ENCODE measurements around the gene SIDT2.
A peak's percentile ranks its signal among the peaks of the same experiment; 100 is the strongest.
"Not testable (repeated sequence)": the region's sequence is repeated elsewhere in the genome, so short reads cannot be mapped to it uniquely, and the experiment has no call there.

Gene SIDT2

DNA sequence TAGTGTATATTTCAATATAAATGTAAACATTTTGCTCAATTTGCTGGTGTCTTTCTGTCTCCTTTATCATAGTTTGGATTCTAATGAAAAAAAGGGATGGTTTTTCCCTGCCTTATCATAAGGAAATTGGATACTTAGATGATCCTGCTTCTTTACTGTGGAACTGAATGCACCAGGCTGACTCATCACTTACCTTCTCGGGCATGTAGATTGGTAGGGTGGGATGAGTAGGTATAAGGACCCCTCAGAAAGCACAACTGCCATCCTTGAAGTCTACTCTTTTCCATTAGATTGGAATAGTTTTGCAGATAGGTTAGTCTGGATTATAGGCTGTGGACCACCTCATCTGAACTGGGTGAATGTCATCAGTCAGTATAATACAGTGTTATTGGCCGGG, 7.5 kb upstream of the SIDT2 start:
- no peak overlapping the region for H3K27ac ChIP-seq
- no peak overlapping the region for H3K4me3 ChIP-seq

DNA sequence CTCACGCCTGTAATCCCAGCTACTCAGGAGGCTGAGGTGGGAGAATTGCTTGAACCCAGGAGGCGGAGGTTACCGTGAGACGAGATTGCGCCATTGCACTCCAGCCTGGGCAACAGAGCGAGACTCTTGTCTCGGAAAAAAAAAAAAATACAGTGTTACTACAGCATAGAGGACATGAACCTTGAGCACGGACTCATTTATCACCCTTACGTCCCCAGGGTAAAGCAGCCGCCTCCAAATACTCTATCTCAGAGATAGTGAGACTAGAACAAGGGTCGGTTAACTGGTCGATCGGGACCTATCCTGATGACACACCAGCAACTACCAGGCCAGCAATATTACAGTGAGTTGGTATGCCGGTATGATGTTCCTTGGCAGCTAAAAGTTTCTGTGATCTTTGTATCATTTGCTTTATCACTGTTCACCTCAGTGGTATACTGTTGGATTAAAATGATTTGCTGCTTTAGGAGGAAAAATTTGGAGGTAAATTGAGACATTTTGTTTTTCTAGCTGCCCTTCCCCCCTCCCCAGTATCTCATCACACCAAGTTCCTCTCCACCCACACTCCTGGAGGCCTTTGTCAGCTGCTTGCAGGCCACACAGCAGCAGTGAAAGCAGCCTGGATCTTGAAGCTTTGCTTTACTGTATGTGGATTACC, 7.0 kb upstream of the SIDT2 start:
- H3K4me3 ChIP-seq: no peak overlapping the region
- peak overlapping the region in 2 of 21 experiments; percentile 11 to 34 for H3K27ac ChIP-seq

DNA sequence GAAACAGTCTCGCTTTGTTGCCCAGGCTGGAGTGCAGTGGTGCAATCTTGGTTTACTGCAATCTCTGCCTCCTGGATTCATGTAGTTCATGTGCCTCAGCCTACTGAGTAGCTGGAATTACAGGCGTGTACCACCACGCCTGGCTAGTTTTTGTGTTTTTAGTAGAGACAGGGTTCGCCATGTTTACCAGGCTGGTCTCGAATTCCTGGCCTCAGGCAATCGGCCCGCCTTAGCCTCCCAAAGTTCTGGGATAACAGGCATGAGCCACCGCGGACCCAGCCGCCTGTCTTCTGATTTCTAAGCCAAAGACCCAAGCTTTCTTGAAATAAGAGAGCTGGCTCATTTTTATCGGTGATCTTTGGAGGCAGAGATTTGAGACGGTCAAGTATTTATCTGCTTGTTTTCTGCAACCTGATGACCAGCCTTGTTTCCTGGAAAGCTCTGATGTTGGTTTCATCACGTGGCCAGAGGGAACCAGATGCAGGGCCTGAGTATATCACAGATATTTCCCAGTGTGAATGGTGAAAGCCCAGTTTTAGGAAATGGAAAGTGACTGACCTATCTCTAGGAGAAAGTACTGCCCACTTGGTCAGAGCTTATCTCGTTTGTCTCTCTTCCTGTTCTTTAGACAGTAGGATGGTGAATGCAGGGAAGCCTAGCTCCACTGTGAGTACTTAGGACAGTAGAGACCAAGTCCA, 5.7 kb upstream of the SIDT2 start:
- Histone ChIP-seq H3K4me3 (no peak overlapping the region), H3K27ac (peak overlapping the region in 8 of 21 experiments; percentile 3 to 62 (median 34))

DNA sequence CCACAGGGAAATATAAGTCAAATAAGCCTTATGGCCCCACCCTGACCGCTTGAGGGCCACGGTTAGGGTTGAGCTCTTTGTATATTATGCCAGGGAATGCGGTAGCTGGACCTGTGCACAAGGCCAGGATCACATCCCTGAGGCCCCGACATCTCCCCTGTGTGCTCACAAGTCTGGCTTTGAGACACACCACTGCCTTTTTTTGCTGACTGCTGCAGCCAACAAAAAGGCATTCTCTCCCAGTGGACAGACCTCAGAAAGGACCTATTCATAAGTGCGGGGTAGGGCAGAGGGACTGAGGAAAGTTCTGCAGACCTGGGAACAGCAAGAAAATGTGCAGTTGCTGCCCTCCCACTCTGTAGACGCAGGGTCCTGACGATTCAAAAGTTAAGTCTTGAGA, 3.4 kb upstream of the SIDT2 start:
- Histone ChIP-seq H3K27ac (peak overlapping the region in 1 of 21 experiments; percentile 24), H3K4me3 (no peak overlapping the region)

DNA sequence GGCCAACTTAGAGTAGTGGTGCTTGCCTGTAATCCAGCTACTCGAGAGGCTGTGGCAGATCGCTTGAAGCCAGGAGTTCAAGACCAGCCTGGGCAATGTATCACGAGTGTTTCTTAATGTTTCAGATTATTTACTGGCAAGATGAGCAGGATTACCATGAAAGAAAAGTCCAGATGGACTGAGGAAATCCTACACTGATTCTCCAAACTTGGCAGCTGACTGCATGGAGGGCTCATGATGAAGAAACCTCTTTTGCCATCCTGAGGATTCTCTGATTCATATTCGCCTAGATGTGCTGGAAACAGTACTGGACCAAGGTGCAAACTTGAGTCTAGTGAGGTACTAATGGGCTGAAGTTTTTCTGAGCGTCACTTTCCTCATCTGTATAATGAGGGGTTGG, 2.8 kb upstream of the SIDT2 start:
- H3K27ac ChIP-seq: peak overlapping the region in 1 of 21 experiments; percentile 24

DNA sequence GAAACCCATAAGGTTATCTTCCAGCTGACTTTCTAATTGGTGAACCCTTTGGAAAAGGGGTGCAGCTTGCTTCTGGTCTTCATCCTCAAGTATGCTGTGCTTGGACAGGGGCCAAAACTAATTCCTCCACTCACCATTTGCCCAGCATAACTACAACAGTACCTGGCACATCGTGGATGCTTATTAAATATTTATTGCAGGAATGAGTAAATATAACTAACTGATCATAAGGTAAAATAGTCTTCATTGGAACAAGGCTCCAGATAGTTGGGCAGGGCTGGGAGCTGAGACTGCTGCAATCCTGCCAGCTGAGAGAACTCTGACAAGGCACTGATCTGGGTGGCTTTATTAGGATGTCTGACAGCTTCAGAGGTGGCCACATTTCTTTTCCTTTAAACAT, 2.4 kb upstream of the SIDT2 start:
- Histone ChIP-seq H3K27ac (no peak overlapping the region), H3K4me3 (no peak overlapping the region)

More for the DNA sequence above, 2.8 kb upstream of the SIDT2 start:
- H3K4me3 ChIP-seq: no peak overlapping the region

GRCh38 chr11:117177534-117178209, 871 bp upstream of the SIDT2 start:
- H3K27ac ChIP-seq: peak overlapping the region in 19 of 21 experiments; percentile 85 to 99 (median 95)
- H3K4me3 ChIP-seq: peak overlapping the region in 6 of 7 experiments; percentile 52 to 99 (median 92)

DNA sequence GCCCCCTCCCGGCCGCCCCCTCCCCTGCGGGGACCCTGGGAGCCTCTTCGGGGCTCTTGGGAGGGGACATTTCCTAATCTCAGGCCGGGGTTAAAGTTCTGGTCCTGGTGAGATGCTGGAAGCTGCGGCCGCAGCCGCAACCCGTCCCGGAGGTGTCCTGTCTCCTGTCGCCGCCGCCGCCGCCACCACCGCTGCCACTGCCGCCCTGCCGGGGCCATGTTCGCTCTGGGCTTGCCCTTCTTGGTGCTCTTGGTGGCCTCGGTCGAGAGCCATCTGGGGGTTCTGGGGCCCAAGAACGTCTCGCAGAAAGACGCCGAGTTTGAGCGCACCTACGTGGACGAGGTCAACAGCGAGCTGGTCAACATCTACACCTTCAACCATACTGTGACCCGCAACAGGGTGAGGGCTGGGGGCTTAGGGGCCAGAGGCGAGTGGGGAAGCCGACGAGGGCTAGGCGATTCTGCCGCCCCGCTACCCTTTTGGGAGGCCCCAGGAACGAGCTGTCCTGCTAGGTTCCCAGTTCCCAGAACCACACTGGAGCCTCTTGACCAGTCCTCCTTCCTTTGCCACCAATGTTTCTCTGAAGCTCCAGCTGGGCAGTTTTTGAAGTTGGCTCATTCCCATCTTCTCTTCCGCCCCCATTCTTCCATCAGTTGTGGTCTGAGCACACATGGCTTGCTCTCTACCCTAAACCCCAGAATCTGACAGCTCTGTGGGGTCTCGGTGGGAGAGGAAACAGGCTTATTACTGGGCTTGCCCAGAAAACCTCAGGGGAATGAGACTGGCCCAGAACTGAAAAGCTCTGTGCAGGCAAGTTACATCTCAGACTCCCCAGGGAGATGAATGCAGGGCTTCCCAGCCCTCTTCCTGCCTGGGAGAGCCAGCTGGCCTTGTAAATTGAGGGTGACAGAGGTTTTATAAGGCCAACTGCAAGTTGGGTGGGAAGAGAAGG, 781 bp downstream of the SIDT2 start:
- Histone ChIP-seq H3K4me3 (peak overlapping the region; percentile 52 to 99 (median 91)), H3K27ac (peak overlapping the region; percentile 48 to 99 (median 94))

DNA sequence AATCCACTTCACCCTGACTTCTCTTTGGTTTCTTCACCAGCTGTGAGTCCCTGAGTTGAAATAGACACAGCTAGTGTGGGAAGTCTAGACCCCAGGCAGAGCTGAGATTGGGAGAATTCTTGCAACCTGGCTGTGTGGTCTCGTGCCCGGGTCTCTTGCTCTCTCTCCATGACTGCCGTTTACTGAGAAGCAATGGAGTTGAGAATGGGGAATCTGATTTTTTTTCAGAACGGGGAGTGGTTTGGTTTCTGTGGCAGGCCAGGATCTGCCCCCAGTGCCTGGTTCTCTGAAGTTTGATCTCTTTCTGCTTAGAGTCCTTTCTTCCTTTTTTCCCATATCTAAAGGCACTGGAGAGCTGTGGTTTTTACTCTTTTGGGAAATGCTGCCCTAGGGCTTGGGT, 1.5 kb downstream of the SIDT2 start:
- peak overlapping the region in 6 of 7 experiments; percentile 52 to 99 (median 92) for H3K4me3 ChIP-seq
- peak overlapping the region in 20 of 21 experiments; percentile 48 to 99 (median 94) for H3K27ac ChIP-seq

GRCh38 chr11:117180661-117181585, 2.4 kb downstream of the SIDT2 start:
- Histone ChIP-seq H3K4me3 (no peak overlapping the region), H3K27ac (peak overlapping the region in 12 of 21 experiments; percentile 9 to 98 (median 94))

DNA sequence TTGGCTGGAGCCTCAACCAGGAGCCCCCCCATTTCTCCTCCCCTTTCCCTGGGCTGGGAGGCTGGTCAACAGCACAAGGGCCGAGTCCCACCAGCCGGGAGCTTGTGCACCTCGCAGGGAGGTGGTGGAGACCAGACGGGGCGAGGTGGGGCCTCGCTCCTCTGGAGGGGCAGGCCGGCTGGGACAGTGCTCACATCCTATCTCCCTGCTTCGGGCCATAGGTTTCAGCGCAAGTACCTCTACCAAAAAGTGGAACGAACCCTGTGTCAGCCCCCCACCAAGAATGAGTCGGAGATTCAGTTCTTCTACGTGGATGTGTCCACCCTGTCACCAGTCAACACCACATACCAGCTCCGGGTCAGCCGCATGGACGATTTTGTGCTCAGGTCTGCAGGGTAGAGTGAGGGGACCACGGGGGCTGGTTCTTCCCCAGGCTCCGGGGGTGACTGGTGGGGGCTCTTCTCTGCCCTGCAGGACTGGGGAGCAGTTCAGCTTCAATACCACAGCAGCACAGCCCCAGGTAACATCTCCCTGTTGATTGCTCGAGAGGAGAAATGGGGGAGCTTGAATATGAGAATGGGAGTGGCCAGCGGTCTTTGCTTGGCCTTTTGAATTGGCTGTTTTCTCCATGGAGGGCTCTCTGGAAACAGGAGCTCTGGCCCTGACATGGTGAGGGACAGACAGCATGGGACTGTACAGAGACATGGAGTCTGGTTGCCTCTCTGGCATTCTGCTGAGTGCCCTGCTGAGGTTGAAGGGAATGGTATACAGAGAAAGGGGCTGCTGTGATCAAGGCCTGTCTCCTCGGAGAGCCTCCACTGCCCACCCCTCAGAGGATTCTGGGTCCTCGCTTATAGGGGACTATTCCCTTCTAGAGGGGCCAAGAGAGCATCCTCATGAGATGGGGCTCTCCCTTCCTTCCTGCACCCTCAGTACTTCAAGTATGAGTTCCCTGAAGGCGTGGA, 3.3 kb downstream of the SIDT2 start:
- H3K4me3 ChIP-seq: no peak overlapping the region
- H3K27ac ChIP-seq: peak overlapping the region in 1 of 21 experiments; percentile 8

DNA sequence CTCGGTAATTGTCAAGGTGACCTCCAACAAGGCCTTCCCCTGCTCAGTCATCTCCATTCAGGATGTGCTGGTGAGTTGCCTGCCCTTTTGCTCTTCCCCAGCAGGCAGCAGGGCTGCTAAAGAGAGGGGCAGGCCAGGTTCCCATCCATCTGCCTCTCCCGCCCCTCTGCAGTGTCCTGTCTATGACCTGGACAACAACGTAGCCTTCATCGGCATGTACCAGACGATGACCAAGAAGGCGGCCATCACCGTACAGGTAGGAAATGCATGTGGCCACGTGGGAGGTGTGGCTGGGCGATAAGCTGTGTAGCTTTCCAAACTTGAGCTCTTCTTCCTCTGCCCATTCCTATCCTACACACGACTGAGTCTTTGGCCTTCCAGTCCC, 4.0 kb downstream of the SIDT2 start:
- no peak overlapping the region for H3K27ac ChIP-seq

GRCh38 chr11:117183178-117183577, 4.6 kb downstream of the SIDT2 start:
- peak overlapping the region in 1 of 21 experiments; percentile 35 for H3K27ac ChIP-seq
- H3K4me3 ChIP-seq: not testable (repeated sequence)

More for the DNA sequence above, 4.0 kb downstream of the SIDT2 start:
- H3K4me3 ChIP-seq: no peak overlapping the region

DNA sequence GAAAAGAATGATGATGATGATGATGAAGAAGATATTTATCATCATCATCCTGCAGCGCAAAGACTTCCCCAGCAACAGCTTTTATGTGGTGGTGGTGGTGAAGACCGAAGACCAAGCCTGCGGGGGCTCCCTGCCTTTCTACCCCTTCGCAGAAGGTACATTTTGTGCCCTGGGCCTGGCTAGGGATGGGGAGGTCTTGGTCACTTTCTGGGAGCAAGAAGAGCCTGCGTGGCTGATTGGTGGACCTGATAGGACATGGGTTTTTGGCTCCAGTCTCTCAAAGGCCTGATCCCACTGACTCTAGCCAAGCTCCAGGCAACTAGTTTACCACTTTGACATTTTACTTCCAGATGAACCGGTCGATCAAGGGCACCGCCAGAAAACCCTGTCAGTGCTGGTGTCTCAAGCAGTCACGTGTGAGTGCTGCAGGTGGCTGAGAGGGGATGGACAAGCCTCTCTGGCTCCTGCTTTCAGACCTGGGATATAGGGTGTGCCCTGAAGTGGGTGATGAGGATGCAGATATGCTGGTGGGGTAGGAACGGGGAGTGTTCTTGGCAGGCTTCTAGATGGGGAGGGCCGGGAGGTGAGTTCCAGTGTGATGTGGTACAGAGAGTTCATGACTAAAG, 5.3 kb downstream of the SIDT2 start:
- peak overlapping the region in 1 of 21 experiments; percentile 35 for H3K27ac ChIP-seq

GRCh38 chr11:117185736-117186430, 7.3 kb downstream of the SIDT2 start:
- peak overlapping the region in 9 of 21 experiments; percentile 13 to 73 (median 42) for H3K27ac ChIP-seq
- H3K4me3 ChIP-seq: no peak overlapping the region

More for the DNA sequence above, 5.3 kb downstream of the SIDT2 start:
- no peak overlapping the region for H3K4me3 ChIP-seq

DNA sequence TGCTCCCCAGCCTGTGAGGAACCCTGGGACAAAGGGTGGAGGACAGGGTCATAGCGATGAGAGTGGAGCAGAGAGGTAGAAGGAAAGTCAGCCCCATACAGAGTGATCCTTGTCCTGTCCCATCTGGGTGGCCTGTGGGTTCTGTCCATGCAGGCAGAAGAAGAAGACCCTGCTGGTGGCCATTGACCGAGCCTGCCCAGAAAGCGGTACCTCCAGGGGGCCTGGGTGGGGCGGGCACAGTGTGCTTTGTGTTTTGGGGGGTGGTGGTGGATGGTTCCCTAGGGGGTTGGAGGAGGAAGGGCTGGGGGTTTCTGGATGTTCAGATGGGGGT, 7.9 kb downstream of the SIDT2 start:
- H3K4me3 ChIP-seq: no peak overlapping the region
- H3K27ac ChIP-seq: peak overlapping the region in 9 of 21 experiments; percentile 13 to 73 (median 42)
